Vagina (tissue), 2 donors: Measurements from ENCODE around the gene IL24. TPM values are rescaled to one million over a fixed set of nuclear protein-coding genes. Genes with fewer than 3 reads are reported as not detected.

ENCODE experiments used
- DNase-seq, 2 donors: peaks; one replicate each; pipeline ENCODE4 v3.0.0-alpha.2; 2017; ENCODE audit errors: extremely low spot score in 2 of 2
- H3K27ac ChIP-seq: fragments of 200-600 bp; sonication (generic); one replicate; pipeline ENCODE4 v1.5.1; 2019
- H3K27me3 ChIP-seq: fragments of 200-600 bp; sonication (generic); one replicate; pipeline ENCODE4 v1.5.1; 2019
- H3K36me3 ChIP-seq, 2 donors: fragments of 200-600 bp; sonication (generic); one replicate each; pipeline ENCODE4 v1.5.1; 2017 to 2019
- H3K4me1 ChIP-seq: fragments of 200-600 bp; sonication (generic); one replicate; pipeline ENCODE4 v1.5.1; 2019
- H3K4me3 ChIP-seq, 2 donors: fragments of 200-600 bp; sonication (generic); 1 replicate in 1 of 2; 2 replicates in 1 of 2; pipeline ENCODE4 v1.5.1; 2016 to 2019
- H3K9me3 ChIP-seq: fragments of 200-600 bp; sonication (generic); one replicate; pipeline ENCODE4 v1.5.1; 2019
- CTCF ChIP-seq, 3 experiments: fragments of 450-650 bp in 2 of 3; fragments of 200-600 bp in 1 of 3; sonication (generic) in 1 of 3; IDR thresholded peaks; one replicate each; pipeline ENCODE4 v1.5.1; 2017 to 2019; ENCODE audit warnings: antibody characterized with exemption in 3 of 3, mild to moderate bottlenecking in 2 of 3, moderate library complexity in 2 of 3
- POLR2A ChIP-seq, 2 donors: fragments of 450-650 bp; IDR thresholded peaks; one replicate each; pipeline ENCODE4 v1.6.1; 2017; ENCODE audit warnings: antibody characterized with exemption in 2 of 2, mild to moderate bottlenecking in 2 of 2, moderate library complexity in 2 of 2
- POLR2AphosphoS5 ChIP-seq, 2 donors: sonication (generic); formaldehyde crosslinking; IDR thresholded peaks; one replicate each; pipeline ENCODE4 v1.9.0; 2017; ENCODE audit warnings: antibody characterized with exemption in 2 of 2, mild to moderate bottlenecking in 2 of 2, low read depth in 1 of 2; ENCODE audit not compliant: insufficient read depth in 1 of 2
- intact Hi-C: fragments of 100-400 bp; cut with DNase I; formaldehyde crosslinking; loops from one replicate; pipeline ENCODE4 v1.15.1; 2023
- total RNA-seq: library from RNA; depleted of rRNA; stranded (reverse); fragments of >200 nt; gene quantifications from one replicate; pipeline ENCODE4 v1.2.3, GENCODE V29; 2016

The IL24 gene
- total RNA-seq, 1 donor from 2014 or later, result 1.5 TPM

- Histone ChIP-seq H3K27ac (no peak overlapping the region), H3K9me3 (no peaks in the 10 kb centered on the region), H3K36me3 (no peaks in the 10 kb centered on the region), H3K27me3 (no peaks in the 10 kb centered on the region), H3K4me3 (no peak overlapping the region), H3K4me1 (no peaks in the 10 kb centered on the region)
- TF ChIP-seq CTCF (IDR thresholded peaks at IDR 0.05) (no peak), POLR2AphosphoS5 (IDR thresholded peaks at IDR 0.05; ENCODE audit: insufficient read depth in 1 of 2, low read depth in 1 of 2) (no peak), POLR2A (IDR thresholded peaks at IDR 0.05) (no peak)
- intact Hi-C loops, result no loop called here
- DNase-seq, result no peak
Measured at GRCh38 chr1:206902702-206903101, 5.5 kb downstream of the IL24 start.

- TF ChIP-seq POLR2AphosphoS5 (IDR thresholded peaks at IDR 0.05; ENCODE audit: insufficient read depth in 1 of 2, low read depth in 1 of 2) (no peak), POLR2A (IDR thresholded peaks at IDR 0.05) (no peak), CTCF (IDR thresholded peaks at IDR 0.05) (no peak)
- H3K4me1 ChIP-seq, result peaks cover 2% of the 10 kb centered on the region
- H3K36me3 ChIP-seq, result no peaks in the 10 kb centered on the region
- H3K27ac ChIP-seq, result no peak overlapping the region
- DNase-seq, result no peak
- intact Hi-C loops, result no loop called here
- H3K4me3 ChIP-seq, result no peak overlapping the region
- no peaks in the 10 kb centered on the region for H3K9me3 ChIP-seq
- H3K27me3 ChIP-seq, result no peaks in the 10 kb centered on the region
Measured at GRCh38 chr1:206903687-206904086, 6.4 kb downstream of the IL24 start.

GRCh38 chr1:206904423-206905142 lies 7.3 kb downstream of the IL24 start:
- Histone ChIP-seq H3K9me3 (no peaks in the 10 kb centered on the region), H3K27ac (no peak overlapping the region), H3K4me3 (no peak overlapping the region), H3K36me3 (no peaks in the 10 kb centered on the region), H3K4me1 (peaks cover 11% of the 10 kb centered on the region), H3K27me3 (no peaks in the 10 kb centered on the region)
- intact Hi-C loops, result no loop called here
- no peak for DNase-seq
- no peak for TF ChIP-seq POLR2A (IDR thresholded peaks at IDR 0.05)
- TF ChIP-seq POLR2AphosphoS5 (IDR thresholded peaks at IDR 0.05; ENCODE audit: insufficient read depth in 1 of 2, low read depth in 1 of 2), result no peak
- TF ChIP-seq CTCF (IDR thresholded peaks at IDR 0.05), result no peak

- no peaks in the 10 kb centered on the region for H3K9me3 ChIP-seq
- intact Hi-C loops, result no loop called here
- no peak overlapping the region for H3K27ac ChIP-seq
- no peak for DNase-seq
- TF ChIP-seq POLR2A (IDR thresholded peaks at IDR 0.05) (no peak), POLR2AphosphoS5 (IDR thresholded peaks at IDR 0.05; ENCODE audit: insufficient read depth in 1 of 2, low read depth in 1 of 2) (no peak), CTCF (IDR thresholded peaks at IDR 0.05) (no peak)
- no peak overlapping the region for H3K4me3 ChIP-seq
- H3K27me3 ChIP-seq, result no peaks in the 10 kb centered on the region
- H3K4me1 ChIP-seq, result peaks cover 16% of the 10 kb centered on the region
- no peaks in the 10 kb centered on the region for H3K36me3 ChIP-seq
Measured at GRCh38 chr1:206905295-206906164, 8.3 kb downstream of the IL24 start.
